HG03442 (cell line): ENCODE data around the gene ATOH7.
"Not testable (repeated sequence)": the region's sequence is repeated elsewhere in the genome, so short reads cannot be mapped to it uniquely, and the experiment has no call there.

Source experiments
- ATAC-seq: cut with Tn5 transposase; IDR thresholded peaks from one replicate; pipeline ENCODE4 v1.9.1; 2021; ENCODE audit warnings: mild to moderate bottlenecking, moderate library complexity; ENCODE audit not compliant: unreplicated experiment

ATOH7 gene

GRCh38 chr10:68237173-68237572, 5.3 kb upstream of the ATOH7 start:
- no peak for ATAC-seq

- ATAC-seq, result no peak
Observed at GRCh38 chr10:68235581-68235980, 3.7 kb upstream of the ATOH7 start.

- no peak for ATAC-seq
Observed at GRCh38 chr10:68235111-68235510, 3.2 kb upstream of the ATOH7 start.

- ATAC-seq, result no peak
Observed at GRCh38 chr10:68233046-68233445, 1.1 kb upstream of the ATOH7 start.

- peak; percentile 96 for ATAC-seq
Observed at GRCh38 chr10:68231106-68231816, 652 bp downstream of the ATOH7 start.

- no peak for ATAC-seq
Observed at GRCh38 chr10:68230268-68230667, 1.6 kb downstream of the ATOH7 start.

- ATAC-seq, result no peak
Observed at GRCh38 chr10:68224810-68225209, 7.1 kb downstream of the ATOH7 start.

GRCh38 chr10:68223535-68224165, 8.3 kb downstream of the ATOH7 start:
- ATAC-seq, result no peak

- no peak for ATAC-seq
Observed at GRCh38 chr10:68222391-68222790, 9.5 kb downstream of the ATOH7 start.

GRCh38 chr10:68221196-68221595, 10.7 kb downstream of the ATOH7 start:
- no peak for ATAC-seq

- ATAC-seq, result no peak
Observed at GRCh38 chr10:68218786-68219185, 13.1 kb downstream of the ATOH7 start.

- no peak for ATAC-seq
Observed at GRCh38 chr10:68212721-68213352, 19.1 kb downstream of the ATOH7 start.

GRCh38 chr10:68211669-68212068, 20.2 kb downstream of the ATOH7 start:
- ATAC-seq, result no peak

GRCh38 chr10:68208424-68209042, 23.4 kb downstream of the ATOH7 start:
- no peak for ATAC-seq

GRCh38 chr10:68202960-68203353, 29.0 kb downstream of the ATOH7 start:
- no peak for ATAC-seq

GRCh38 chr10:68196701-68197100, 35.2 kb downstream of the ATOH7 start:
- ATAC-seq, result no peak

- not testable (repeated sequence) for ATAC-seq
Observed at GRCh38 chr10:68195776-68196175, 36.1 kb downstream of the ATOH7 start.

- no peak for ATAC-seq
Observed at GRCh38 chr10:68194290-68194689, 37.6 kb downstream of the ATOH7 start.

GRCh38 chr10:68192113-68192512, 39.8 kb downstream of the ATOH7 start:
- ATAC-seq, result no peak

- no peak for ATAC-seq
Observed at GRCh38 chr10:68188835-68189234, 43.1 kb downstream of the ATOH7 start.

- no peak for ATAC-seq
Observed at GRCh38 chr10:68185085-68185484, 46.8 kb downstream of the ATOH7 start.

- ATAC-seq, result no peak
Observed at GRCh38 chr10:68184546-68184945, 47.4 kb downstream of the ATOH7 start.
